HEK293T (cell line): Measurements from ENCODE around the gene CASP2.

Source experiments
- BHLHE40 ChIP-seq: fragments of 450-650 bp; IDR thresholded peaks from 2 replicates; pipeline ENCODE4 v1.6.1; 2016; ENCODE audit warnings: mild to moderate bottlenecking, moderate library complexity, borderline replicate concordance
- ELF4 ChIP-seq: fragments of 450-650 bp; IDR thresholded peaks from 2 replicates; pipeline ENCODE4 v1.6.1; 2017; ENCODE audit warnings: antibody characterized with exemption
- FOXA1 ChIP-seq: fragments of 450-650 bp; IDR thresholded peaks from 2 replicates; pipeline ENCODE4 v1.6.1; 2016; ENCODE audit warnings: mild to moderate bottlenecking
- FOXM1 ChIP-seq: fragments of 450-650 bp; IDR thresholded peaks from 2 replicates; pipeline ENCODE4 v1.6.1; 2017; ENCODE audit warnings: mild to moderate bottlenecking, borderline replicate concordance
- HDGF ChIP-seq: fragments of 450-650 bp; IDR thresholded peaks from 2 replicates; pipeline ENCODE4 v1.6.1; 2017; ENCODE audit warnings: antibody characterized with exemption, borderline replicate concordance
- L3MBTL2 ChIP-seq: fragments of 450-650 bp; conservative IDR thresholded peaks from 2 replicates; pipeline ENCODE4 v1.6.1; 2016; ENCODE audit warnings: mild to moderate bottlenecking
- NFRKB ChIP-seq: fragments of 450-650 bp; IDR thresholded peaks from 2 replicates; pipeline ENCODE4 v1.6.1; 2016; ENCODE audit warnings: mild to moderate bottlenecking, moderate library complexity
- PKNOX1 ChIP-seq: fragments of 450-650 bp; IDR thresholded peaks from 2 replicates; pipeline ENCODE4 v1.6.1; 2016
- SP1 ChIP-seq: fragments of 450-650 bp; IDR thresholded peaks from 2 replicates; pipeline ENCODE4 v1.6.1; 2017
- SUZ12 ChIP-seq: fragments of 450-650 bp; IDR thresholded peaks from 2 replicates; pipeline ENCODE4 v1.6.1; 2016; ENCODE audit warnings: mild to moderate bottlenecking
- TARDBP ChIP-seq: fragments of 450-650 bp; IDR thresholded peaks from 2 replicates; pipeline ENCODE4 v1.6.1; 2016

- TF ChIP-seq HDGF (no peak), BHLHE40 (no peak), SUZ12 (no peak), PKNOX1 (no peak), NFRKB (no peak), ELF4 (no peak), SP1 (no peak), FOXA1 (no peak), L3MBTL2 (no peak), FOXM1 (no peak), TARDBP (no peak)
Measured at GRCh38 chr7:143255564-143255963, 32.6 kb upstream of the CASP2 start.
